Right lung (tissue), 5 donors: ENCODE data around the gene LUZP2. TPM values are rescaled to one million over a fixed set of nuclear protein-coding genes. Genes with fewer than 3 reads are reported as not detected.

Source experiments
- DNase-seq, 2 donors: peaks; one replicate each; pipeline ENCODE4 v3.0.0-alpha.2; 2013
- polyA plus RNA-seq, 5 donors: library from polyadenylated mRNA; unstranded; fragments of 120-200 nt; gene quantifications; one replicate each; pipeline versions ENCODE4 v1.2.1 to v1.2.3, GENCODE V29; 2013; ENCODE audit warnings: inconsistent platforms in 1 of 5, low replicate concordance in 1 of 5; ENCODE audit not compliant: insufficient read length in 5 of 5, insufficient read depth in 1 of 5

Gene LUZP2
- polyA plus RNA-seq, 5 donors: 2.9 to 10.0 (median 4.1) TPM

DNA sequence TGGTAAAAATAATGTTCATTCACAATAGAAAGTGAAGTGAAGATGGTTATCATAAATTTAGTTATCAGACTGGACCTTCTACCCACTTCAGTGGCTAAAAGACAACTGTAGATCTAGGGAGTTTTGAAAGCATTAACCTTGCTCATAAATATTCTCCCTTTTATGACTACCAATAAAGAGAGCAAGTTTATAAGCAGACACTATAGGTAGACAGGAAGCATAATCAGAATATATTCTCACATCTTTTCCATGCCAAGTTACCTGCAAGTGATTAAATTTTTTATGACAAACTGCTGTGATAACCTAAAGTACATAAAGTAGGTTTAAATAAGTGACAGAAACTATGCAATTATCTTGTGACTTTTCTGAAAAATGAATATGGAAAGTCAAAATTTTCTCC is 62.5 kb downstream of the LUZP2 start:
- DNase-seq: no peak

DNA sequence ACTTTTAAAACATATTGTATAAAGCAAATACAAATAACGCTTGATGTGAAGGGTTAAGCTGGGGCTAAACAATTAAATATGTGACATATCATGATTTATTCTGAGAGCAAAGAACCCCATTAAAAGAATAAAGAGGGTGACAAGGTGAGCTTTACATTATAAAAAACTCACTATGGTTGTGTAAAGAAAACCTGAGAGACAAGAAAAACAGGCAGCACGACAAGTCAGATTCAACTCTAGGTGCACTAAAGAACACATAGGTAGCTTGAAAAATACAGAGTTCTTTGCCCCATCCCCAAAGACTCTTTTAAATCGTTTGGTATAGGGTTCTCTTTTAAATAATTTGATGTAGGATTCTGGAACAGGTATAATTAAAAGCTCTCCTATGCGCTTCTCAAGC is 63.5 kb downstream of the LUZP2 start:
- no peak for DNase-seq

DNA sequence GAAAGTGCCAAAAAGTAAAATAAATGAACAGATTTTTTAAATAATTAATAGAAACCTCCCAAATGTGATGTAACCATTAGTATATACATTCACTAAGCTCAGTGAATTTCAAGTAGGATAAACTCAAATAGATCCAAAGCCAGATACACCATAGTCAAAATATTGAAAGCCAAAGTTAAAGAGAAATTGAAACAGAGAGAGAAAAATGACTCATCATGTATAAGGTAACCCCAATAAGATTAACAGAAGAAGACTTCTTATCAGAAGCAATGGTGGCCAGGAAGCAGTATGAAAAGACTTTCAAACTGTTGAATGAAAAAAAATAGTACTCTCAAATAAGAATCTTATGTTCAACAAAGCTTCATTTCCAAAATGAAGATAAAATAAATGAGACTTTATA is 70.5 kb downstream of the LUZP2 start:
- no peak for DNase-seq

- DNase-seq: no peak
Observed at GRCh38 chr11:24572376-24572775, 75.5 kb downstream of the LUZP2 start.

DNA sequence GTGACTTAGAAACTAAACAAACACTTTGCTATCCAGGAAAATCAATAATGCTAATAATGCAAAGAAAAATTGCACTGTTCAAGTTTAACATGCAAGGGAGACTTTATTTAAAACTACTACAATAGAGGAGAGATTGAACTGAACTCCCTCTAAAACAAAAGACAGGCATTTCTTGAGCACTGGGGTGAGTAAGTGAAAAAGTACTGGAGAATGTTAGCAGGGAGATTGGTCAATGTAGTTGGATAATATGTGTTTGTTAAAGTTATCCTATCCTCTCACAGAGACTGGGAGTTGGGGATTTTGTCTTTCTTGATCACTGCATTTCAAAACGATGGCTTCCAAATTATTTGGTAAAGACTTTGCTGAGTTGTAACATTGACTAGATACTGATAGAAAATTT is 77.6 kb downstream of the LUZP2 start:
- no peak for DNase-seq

DNA sequence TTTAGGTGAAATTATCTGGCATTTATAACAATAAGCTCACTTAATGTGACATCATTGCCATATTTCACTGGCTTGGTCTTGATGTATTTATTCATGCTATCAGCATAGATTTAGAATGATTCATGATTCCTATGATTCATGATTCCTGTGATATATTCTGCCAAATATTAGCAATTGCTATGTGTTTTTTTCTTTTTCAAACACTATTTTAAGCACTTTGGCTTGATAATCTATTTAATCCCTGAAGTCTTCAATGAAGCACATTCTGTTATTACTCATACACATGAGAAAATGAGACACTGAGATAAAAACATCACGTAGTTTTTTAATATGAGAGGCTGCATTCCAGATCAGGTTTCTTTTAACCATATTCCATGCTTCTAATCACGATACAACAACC is 78.5 kb downstream of the LUZP2 start:
- no peak for DNase-seq

DNA sequence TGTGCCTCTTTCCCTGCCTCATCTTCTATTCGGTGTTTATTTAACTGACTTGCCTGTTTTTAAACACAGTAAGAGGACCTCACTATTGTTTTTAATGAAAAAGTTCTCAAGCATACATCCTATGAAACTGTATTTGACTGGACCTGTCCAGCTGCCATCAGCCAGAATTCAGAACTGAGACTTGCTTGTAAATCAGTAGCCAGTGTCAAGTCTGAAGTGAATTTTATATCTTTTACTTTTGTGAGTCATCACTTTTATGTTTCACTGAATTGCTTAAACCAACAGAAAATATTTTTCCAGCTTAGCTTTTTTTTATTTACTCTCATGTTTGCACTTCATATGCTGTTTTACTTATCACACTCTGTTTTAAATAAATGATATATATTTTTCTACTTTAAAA is 88.3 kb downstream of the LUZP2 start:
- no peak for DNase-seq

GRCh38 chr11:24587635-24588034 is 90.8 kb downstream of the LUZP2 start:
- DNase-seq: no peak

DNA sequence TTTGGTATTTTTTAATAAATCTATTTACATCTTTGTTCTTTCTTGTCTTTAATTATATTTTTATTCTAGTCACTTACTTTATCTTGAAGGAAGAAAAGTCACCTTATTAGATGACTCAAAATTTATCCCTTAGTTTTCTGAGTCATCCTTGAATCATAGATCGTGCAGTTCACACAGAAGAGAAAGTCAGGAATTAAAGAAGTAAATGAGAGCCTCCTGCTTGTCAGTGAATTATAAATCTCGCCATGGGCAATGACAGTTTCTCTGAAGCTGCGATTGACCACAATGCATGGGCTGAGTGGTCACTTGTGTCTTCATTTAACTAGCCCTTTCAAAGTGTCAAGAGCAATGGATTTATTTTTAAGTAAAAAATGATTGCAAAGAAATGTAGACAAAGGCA is 91.2 kb downstream of the LUZP2 start:
- DNase-seq: no peak

DNA sequence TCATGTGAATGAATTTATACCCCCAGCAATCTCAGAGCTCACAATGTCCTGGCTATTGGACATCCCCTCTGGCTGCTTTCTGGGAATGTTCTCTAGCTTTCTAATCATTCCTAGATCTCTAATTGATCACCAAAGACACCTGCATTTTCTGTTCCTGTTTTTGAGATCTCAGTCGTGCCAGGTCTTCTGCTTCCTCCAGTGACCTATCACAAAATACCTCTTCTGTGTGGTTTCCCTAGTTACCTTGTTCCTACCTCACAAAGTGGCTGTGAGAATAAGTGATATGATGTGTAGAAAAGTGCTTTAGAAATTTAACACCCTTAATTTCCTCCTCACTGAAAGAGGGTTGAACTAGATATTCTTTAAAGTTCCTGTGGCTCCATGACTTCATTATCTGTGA is 92.2 kb downstream of the LUZP2 start:
- DNase-seq: no peak

DNA sequence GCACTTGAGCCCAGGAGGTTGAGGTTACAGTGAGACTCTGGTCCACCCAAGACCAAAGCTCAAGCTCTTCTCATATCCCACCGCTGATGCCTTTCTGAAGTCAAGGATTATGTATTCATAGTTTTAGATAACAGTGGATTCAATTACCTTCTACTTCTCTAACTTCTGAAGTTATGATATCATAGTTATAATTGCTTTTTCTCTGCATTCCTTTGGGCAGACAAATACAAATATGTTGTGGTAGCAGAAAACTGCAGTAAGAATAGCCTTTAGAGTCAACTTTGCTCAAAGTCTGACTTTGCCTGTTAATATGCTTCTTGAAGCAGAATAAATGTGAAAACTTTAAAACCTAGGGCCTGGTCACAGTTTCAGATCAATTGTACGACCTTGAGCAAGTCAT is 94.4 kb downstream of the LUZP2 start:
- DNase-seq: no peak

GRCh38 chr11:24592360-24592759 is 95.5 kb downstream of the LUZP2 start:
- DNase-seq: no peak

DNA sequence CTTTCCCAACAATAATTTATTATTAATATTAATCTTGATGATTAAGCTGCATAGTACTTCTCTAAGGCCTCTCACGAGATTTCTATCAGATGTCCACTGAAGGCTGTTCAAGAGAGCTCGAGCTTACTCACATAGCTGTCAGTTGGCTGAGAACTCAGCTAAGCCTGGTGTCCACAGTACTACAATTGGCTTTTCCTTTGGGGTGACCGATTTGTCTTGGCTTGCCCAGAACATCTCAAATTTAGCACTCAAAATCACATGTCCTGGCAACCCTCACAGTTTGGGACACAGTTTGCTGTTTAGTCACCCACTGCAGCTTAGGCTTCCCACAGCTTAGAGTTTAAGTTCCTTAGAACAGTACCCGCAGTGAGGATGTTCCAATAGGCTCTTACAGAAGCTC is 96.5 kb downstream of the LUZP2 start:
- DNase-seq: no peak

DNA sequence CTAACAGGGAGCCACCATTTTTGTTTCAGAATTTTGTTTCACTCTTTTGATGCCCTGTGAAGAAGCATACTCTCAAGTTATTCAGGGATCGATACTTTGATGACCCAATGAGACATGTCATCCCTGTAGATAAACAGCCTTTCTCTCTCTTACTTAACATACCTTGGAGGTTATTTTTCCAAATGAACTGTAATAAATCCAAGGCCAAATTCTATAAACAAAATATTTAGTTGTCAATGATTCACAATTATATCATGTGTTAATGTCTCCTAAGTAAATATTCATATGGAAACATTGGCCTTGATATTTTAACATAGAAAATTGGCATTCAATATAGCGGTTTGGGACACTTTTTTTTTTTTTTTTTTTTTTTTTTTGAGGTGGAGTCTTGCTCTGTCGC is 97.5 kb downstream of the LUZP2 start:
- DNase-seq: no peak

DNA sequence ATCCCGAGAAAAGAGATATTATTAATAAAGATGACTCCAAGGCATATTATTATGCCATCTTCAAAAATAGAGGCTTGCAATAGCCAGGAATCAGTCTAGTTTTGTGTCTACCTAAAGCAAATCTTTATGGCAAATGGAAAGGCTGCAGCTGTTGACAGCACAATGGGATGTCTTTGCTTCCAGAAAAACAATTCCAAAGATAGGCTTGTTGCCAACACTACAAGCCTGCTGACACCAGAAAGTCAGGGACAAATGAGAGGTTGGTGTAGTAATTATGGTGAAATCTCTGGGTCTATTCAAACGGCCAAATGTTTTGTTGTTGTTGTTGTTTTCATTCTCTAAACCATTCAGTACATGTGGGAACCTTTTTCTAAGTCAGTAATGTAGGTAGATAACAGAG is 101.8 kb downstream of the LUZP2 start:
- no peak for DNase-seq

- DNase-seq: no peak
Observed at GRCh38 chr11:24609192-24610119, 112.6 kb downstream of the LUZP2 start.

- DNase-seq: no peak
Observed at GRCh38 chr11:24615451-24616160, 118.8 kb downstream of the LUZP2 start.

GRCh38 chr11:24617856-24618255 is 121.0 kb downstream of the LUZP2 start:
- no peak for DNase-seq

GRCh38 chr11:24619900-24620299 is 123.0 kb downstream of the LUZP2 start:
- DNase-seq: no peak

GRCh38 chr11:24622262-24622661 is 125.4 kb downstream of the LUZP2 start:
- DNase-seq: no peak

DNA sequence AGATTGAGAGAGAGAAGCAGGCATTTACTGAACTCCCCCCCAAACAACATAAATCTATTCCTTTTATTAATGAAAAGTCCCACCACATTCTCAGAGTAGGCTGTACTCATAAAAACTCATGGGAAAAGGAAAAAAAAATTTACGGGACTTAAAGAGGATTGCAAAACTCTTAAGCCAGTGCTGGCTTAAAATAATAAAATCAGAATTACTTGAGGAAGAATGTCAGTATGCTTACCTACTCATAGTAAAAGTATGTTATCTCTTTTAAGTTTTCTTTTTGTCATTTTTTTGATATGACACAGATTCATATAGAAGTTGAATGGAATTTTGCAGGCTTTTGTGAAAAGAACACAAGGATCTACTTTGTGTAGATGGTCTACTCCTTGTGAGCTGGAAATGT is 126.3 kb downstream of the LUZP2 start:
- DNase-seq: no peak

DNA sequence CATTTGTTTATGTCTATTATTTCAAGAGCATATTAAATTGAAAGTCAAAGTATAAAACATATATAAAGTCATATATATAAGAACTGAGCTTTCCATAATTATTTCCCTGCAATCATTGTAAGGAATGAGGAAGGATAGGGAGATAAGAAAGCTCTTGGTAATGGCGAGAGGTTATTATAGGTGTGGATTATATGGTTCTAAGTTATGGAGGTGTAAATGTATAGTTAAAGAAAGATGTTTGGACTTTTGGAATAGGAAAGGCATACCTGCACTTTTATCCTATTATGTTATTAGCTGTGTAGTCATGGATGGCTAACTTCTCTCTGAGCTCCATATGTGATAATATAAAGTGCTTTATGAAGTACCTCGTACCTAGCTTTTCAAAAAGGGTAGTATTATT is 127.6 kb downstream of the LUZP2 start:
- no peak for DNase-seq

DNA sequence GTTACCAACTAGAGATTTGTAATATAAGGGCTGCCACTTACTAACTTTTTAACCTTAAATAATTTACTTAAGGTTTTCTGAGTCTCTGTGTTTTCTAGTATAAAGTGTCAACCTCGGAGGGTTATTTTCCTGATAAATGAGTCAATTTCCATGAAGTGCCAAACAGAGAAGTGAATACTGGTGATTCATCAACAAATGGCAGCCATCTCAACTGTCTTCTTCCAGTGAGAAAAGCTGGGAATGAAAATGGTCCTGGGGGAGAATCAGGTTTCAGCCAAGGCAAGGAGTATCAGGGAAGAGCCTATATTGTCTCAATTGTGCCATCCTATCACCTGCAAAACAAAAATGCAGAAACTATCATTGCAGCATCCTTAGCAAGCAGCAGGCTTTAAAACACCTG is 129.1 kb downstream of the LUZP2 start:
- no peak for DNase-seq
